T-cell (primary cell): ENCODE measurements around the gene IFITM2. TPM values are rescaled to one million over a fixed set of nuclear protein-coding genes. Genes with fewer than 3 reads are reported as not detected.
A peak's percentile ranks its signal among the peaks of the same experiment; 100 is the strongest.

Experiments
- ATAC-seq, 4 experiments: fragments of 200-7000 bp in 3 of 4; fragments of 150-1000 bp in 1 of 4; cut with Tn5 transposase; replicated peaks in 1 of 4; 1 replicate in 3 of 4; 2 replicates in 1 of 4; pipeline ENCODE4 v1.10.0; 2021; ENCODE audit warnings: moderate library complexity in 3 of 4, mild to moderate bottlenecking in 2 of 4, moderate number of reproducible peaks in 1 of 4
- CTCF ChIA-PET, 2 donors: fragments of 300-600 bp; sonication (Branson Sonifier 250); formaldehyde crosslinking; loops; one replicate each; lab custom pipeline; 2022; ENCODE audit warnings: antibody characterized with exemption in 2 of 2; lab: Charles Lee
- POLR2A ChIA-PET, 2 donors: fragments of 300-600 bp; sonication (Branson Sonifier 250); formaldehyde crosslinking; loops; one replicate each; lab custom pipeline; 2022; ENCODE audit warnings: antibody characterized with exemption in 2 of 2; lab: Charles Lee
- DNase-seq, 35 experiments: peaks; one replicate each; pipeline versions ENCODE4 v3.0.0 to v3.0.0-alpha.2; 2013 to 2023
- H3K27ac ChIP-seq: one replicate; pipeline ENCODE4 v1.5.1; 2013; ENCODE audit warnings: low read length
- H3K27me3 ChIP-seq, 2 experiments: replicated peaks in 1 of 2; 1 replicate in 1 of 2; 2 replicates in 1 of 2; pipeline versions ENCODE4 v1.6.1 to v1.7.0; 2013; ENCODE audit warnings: low read length in 1 of 2, mixed read lengths in 1 of 2; ENCODE audit not compliant: control insufficient read depth in 2 of 2, insufficient read depth in 2 of 2; ENCODE audit errors: extremely low read depth in 1 of 2
- H3K36me3 ChIP-seq, 2 donors: 1 replicate in 1 of 2; 2 replicates in 1 of 2; pipeline versions ENCODE4 v1.6.1 to v1.7.0; 2013; ENCODE audit warnings: low read length in 1 of 2; ENCODE audit not compliant: control insufficient read depth in 2 of 2, insufficient read depth in 1 of 2; ENCODE audit errors: extremely low read depth in 1 of 2
- H3K4me1 ChIP-seq, 2 experiments: 1 replicate in 1 of 2; 2 replicates in 1 of 2; pipeline versions ENCODE4 v1.6.1 to v1.7.0; 2013; ENCODE audit warnings: low read length in 2 of 2, mixed read lengths in 1 of 2; ENCODE audit not compliant: insufficient read depth in 2 of 2, control insufficient read depth in 1 of 2; ENCODE audit errors: extremely low read depth in 1 of 2
- H3K4me3 ChIP-seq, 2 donors: 1 replicate in 1 of 2; 2 replicates in 1 of 2; pipeline versions ENCODE4 v1.5.1 to v1.7.0; 2013; ENCODE audit warnings: mild to moderate bottlenecking in 2 of 2, low read length in 1 of 2, moderate library complexity in 1 of 2; ENCODE audit not compliant: control insufficient read depth in 1 of 2; ENCODE audit errors: extremely low read depth in 1 of 2
- H3K9me3 ChIP-seq: 2 replicates; pipeline ENCODE4 v1.7.0; 2013
- H3K27ac Mint-ChIP-seq, 2 donors: one replicate each; pipeline ENCODE4 v1.8.0; 2020 to 2021; ENCODE audit warnings: mild to moderate bottlenecking in 2 of 2, mixed read lengths in 2 of 2
- H3K27me3 Mint-ChIP-seq, 2 donors: one replicate each; pipeline ENCODE4 v1.8.0; 2021 to 2022; ENCODE audit warnings: mixed read lengths in 2 of 2
- H3K36me3 Mint-ChIP-seq: one replicate; pipeline ENCODE4 v1.8.0; 2021; ENCODE audit warnings: mixed read lengths
- H3K4me1 Mint-ChIP-seq, 3 donors: one replicate each; pipeline ENCODE4 v1.8.0; 2020 to 2022; ENCODE audit warnings: mixed read lengths in 3 of 3, mild to moderate bottlenecking in 1 of 3
- H3K4me3 Mint-ChIP-seq, 3 donors: one replicate each; pipeline ENCODE4 v1.8.0; 2020 to 2022; ENCODE audit warnings: mild to moderate bottlenecking in 3 of 3, mixed read lengths in 3 of 3, moderate library complexity in 3 of 3
- H3K9me3 Mint-ChIP-seq, 3 donors: one replicate each; pipeline ENCODE4 v1.8.0; 2020 to 2022; ENCODE audit warnings: mixed read lengths in 3 of 3
- WGBS: methylation state at CpG from one replicate; pipeline ENCODE4 v1.1.5; 2013; ENCODE audit warnings: missing lambda C conversion rate; ENCODE audit not compliant: insufficient coverage; 5-methylcytosine and 5-hydroxymethylcytosine counted together
- total RNA-seq, 35 experiments: library from RNA in 6 of 35; stranded (reverse) in 6 of 35; fragments of 120-200 nt in 1 of 35; gene quantifications; one replicate each; pipeline versions ENCODE4 v1.2.1 to v1.2.4 and lab custom pipeline; 2013 to 2026

Gene IFITM2
- total RNA-seq, 5 donors from 2014 or later (not counting 1 experiment from before 2014, with no cell fraction given): 276 to 654 (median 359) TPM

- Histone ChIP-seq H3K27me3 (peaks cover 0 to 25% of the 10 kb centered on the region in 2 experiments), H3K4me3 (no peak overlapping the region), H3K9me3 (no peaks in the 10 kb centered on the region), H3K27ac (no peak overlapping the region), H3K4me1 (peaks cover 8 to 41% of the 10 kb centered on the region in 2 experiments), H3K36me3 (peaks cover 0 to 3% of the 10 kb centered on the region in 2 donors)
- WGBS: 44% methylated on average over 11 of the region's 20 CpGs
- H3K27me3 Mint-ChIP-seq: peaks cover 4 to 7% of the 10 kb centered on the region in 2 donors
- peak overlapping the region in 1 of 2 donors; percentile 2 for H3K27ac Mint-ChIP-seq
- DNase-seq (peak in 4 of 35 experiments; percentile 42 to 49 (median 46)), ATAC-seq (peak in 3 of 4 experiments; percentile 15 to 38 (median 33))
- no peaks in the 10 kb centered on the region for H3K36me3 Mint-ChIP-seq
- H3K9me3 Mint-ChIP-seq: no peaks in the 10 kb centered on the region
- H3K4me1 Mint-ChIP-seq: peaks cover 19 to 49% (median 45%) of the 10 kb centered on the region in 3 donors
- ChIA-PET CTCF (no interaction called here), POLR2A (no interaction called here)
- peak overlapping the region in 1 of 3 donors; percentile 10 for H3K4me3 Mint-ChIP-seq
Observed at GRCh38 chr11:299951-300735, 7.5 kb upstream of the IFITM2 start.

GRCh38 chr11:303363-303762, 4.3 kb upstream of the IFITM2 start:
- H3K4me3 ChIP-seq: no peak overlapping the region
- no peak for DNase-seq
- CTCF ChIA-PET: interaction anchor here in 1 of 2 donors (0.6 kb wide), 1 partner anchor 58 kb away, joined by 4 read pairs; no protein-coding TSS in a partner anchor
- H3K36me3 ChIP-seq: no peaks in the 10 kb centered on the region
- no peaks in the 10 kb centered on the region for H3K9me3 Mint-ChIP-seq
- no peaks in the 10 kb centered on the region for H3K9me3 ChIP-seq
- POLR2A ChIA-PET: no interaction called here
- H3K27ac ChIP-seq: no peak overlapping the region
- no peak for ATAC-seq
- 57% methylated on average over 10 of the region's 12 CpGs for WGBS
- H3K27me3 ChIP-seq: peaks cover 0 to 21% of the 10 kb centered on the region in 2 experiments
- peak overlapping the region in 1 of 3 donors; percentile 43 for H3K4me3 Mint-ChIP-seq
- H3K4me1 ChIP-seq: peaks cover 14 to 52% of the 10 kb centered on the region in 2 experiments
- H3K27ac Mint-ChIP-seq: peak overlapping the region in 1 of 2 donors; percentile 39
- H3K36me3 Mint-ChIP-seq: no peaks in the 10 kb centered on the region
- peaks cover 33 to 61% (median 54%) of the 10 kb centered on the region in 3 donors for H3K4me1 Mint-ChIP-seq
- H3K27me3 Mint-ChIP-seq: peaks cover 4 to 6% of the 10 kb centered on the region in 2 donors

GRCh38 chr11:304061-304506, 3.5 kb upstream of the IFITM2 start:
- Mint-ChIP-seq H3K4me3 (no peak overlapping the region), H3K9me3 (no peaks in the 10 kb centered on the region), H3K4me1 (peaks cover 35 to 63% (median 57%) of the 10 kb centered on the region in 3 donors), H3K27me3 (peaks cover 4 to 6% of the 10 kb centered on the region in 2 donors), H3K36me3 (no peaks in the 10 kb centered on the region), H3K27ac (no peak overlapping the region)
- Histone ChIP-seq H3K27ac (no peak overlapping the region), H3K27me3 (peaks cover 0 to 15% of the 10 kb centered on the region in 2 experiments), H3K4me3 (no peak overlapping the region), H3K9me3 (no peaks in the 10 kb centered on the region), H3K36me3 (no peaks in the 10 kb centered on the region), H3K4me1 (peaks cover 14 to 51% of the 10 kb centered on the region in 2 experiments)
- CTCF ChIA-PET: interaction anchor here in 1 of 2 donors (0.7 kb wide), 2 partner anchors 16 to 58 kb away, joined by 3 to 6 read pairs; no protein-coding TSS in a partner anchor
- DNase-seq: no peak
- WGBS: 89% methylated on average over 52 of the region's 52 CpGs
- POLR2A ChIA-PET: no interaction called here
- no peak for ATAC-seq

DNA sequence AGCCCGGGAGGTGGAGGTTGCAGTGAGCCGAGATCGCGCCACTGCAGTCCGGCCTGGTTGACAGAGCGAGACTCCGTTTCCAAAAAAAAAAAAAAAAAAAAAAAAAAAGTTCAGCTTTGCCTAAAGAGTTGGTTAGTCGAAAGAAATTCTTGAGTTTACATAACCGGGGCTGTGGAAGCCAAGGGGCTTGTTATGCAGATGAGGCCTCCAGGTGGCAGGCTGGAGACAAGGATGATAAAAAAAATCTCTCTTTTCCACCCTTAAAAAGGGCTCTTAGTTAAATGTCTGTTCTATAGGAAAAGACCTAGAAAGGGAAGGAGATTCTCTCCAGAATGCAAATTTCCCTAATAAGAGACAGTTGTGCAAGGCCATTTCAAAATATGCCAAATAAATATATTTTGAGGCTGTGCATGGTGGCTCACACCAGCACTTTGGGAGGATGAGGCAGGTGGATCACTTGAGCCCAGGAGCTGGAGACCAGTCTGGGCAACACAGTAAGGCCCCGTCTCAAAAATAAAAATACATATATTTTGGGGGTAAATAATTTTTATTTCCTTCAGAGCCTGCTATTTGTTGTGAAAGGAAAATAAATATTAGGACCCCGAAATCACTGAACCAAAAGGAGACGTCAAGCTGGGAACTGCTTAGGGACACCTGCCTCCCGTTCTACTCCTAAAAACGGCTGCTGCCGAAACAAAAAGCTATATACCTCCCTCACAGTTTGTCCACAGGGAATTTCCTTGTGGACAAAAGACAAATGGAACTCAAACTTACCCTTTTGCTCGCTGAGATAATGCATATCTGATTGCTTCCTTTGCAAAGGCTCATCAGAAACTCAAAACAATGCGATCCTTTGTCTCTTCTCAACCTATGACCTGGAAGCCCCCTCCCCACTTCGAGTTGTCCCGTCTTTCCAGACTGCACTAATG, 2.4 kb upstream of the IFITM2 start:
- H3K9me3 ChIP-seq: no peaks in the 10 kb centered on the region
- H3K36me3 Mint-ChIP-seq: no peaks in the 10 kb centered on the region
- H3K4me1 Mint-ChIP-seq: peaks cover 42 to 71% (median 61%) of the 10 kb centered on the region in 3 donors
- ChIA-PET CTCF (interaction anchor here in 1 of 2 donors (0.7 to 1.2 kb wide), 7 partner anchors 15 to 146 kb away, joined by 3 to 6 read pairs (median 4); no protein-coding TSS in a partner anchor), POLR2A (interaction anchor here (0.6 kb wide), 2 partner anchors 17 to 46 kb away, joined by 3 to 5 read pairs; no protein-coding TSS in a partner anchor)
- H3K27me3 Mint-ChIP-seq: peaks cover 4 to 6% of the 10 kb centered on the region in 2 donors
- H3K36me3 ChIP-seq: no peaks in the 10 kb centered on the region
- H3K9me3 Mint-ChIP-seq: no peaks in the 10 kb centered on the region
- no peak overlapping the region for H3K4me3 Mint-ChIP-seq
- H3K27me3 ChIP-seq: peaks cover 0 to 9% of the 10 kb centered on the region in 2 experiments
- H3K27ac Mint-ChIP-seq: peak overlapping the region; percentile 78 to 99
- peaks cover 14 to 52% of the 10 kb centered on the region in 2 experiments for H3K4me1 ChIP-seq
- no peak overlapping the region for H3K4me3 ChIP-seq
- WGBS: 69% methylated on average over 9 of the region's 19 CpGs
- DNase-seq (peak in 30 of 35 experiments; percentile 48 to 81 (median 62)), ATAC-seq (peak; percentile 21 to 36 (median 32))
- no peak overlapping the region for H3K27ac ChIP-seq

DNA sequence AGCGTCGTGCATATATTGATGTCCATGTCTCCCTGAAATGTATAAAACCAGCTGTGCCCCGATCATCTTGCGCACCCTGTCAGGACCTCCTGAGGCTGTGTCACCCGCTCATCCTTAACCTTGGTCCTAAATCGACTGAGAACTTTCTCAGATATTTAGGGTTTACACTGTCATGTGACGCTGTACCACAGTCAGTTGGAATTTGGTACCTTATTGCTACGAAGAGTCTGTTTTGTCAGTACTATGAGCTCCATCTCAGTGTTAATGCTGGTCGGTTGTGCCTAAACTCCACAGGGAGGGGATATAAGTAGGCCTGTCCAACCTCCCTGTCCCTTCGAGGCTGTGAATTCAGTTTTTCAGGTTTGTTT, 1.8 kb upstream of the IFITM2 start:
- peaks cover 0 to 2% of the 10 kb centered on the region in 2 experiments for H3K27me3 ChIP-seq
- peaks cover 42 to 65% (median 55%) of the 10 kb centered on the region in 3 donors for H3K4me1 Mint-ChIP-seq
- H3K27ac ChIP-seq: peak overlapping the region; percentile 86
- 97% methylated on average over 8 of the region's 10 CpGs for WGBS
- ATAC-seq: no peak
- peaks cover 0 to 5% of the 10 kb centered on the region in 2 donors for H3K27me3 Mint-ChIP-seq
- peaks cover 14 to 52% of the 10 kb centered on the region in 2 experiments for H3K4me1 ChIP-seq
- H3K9me3 ChIP-seq: no peaks in the 10 kb centered on the region
- ChIA-PET CTCF (interaction anchor here in 1 of 2 donors (0.7 to 1.2 kb wide), 7 partner anchors 11 to 145 kb away, joined by 3 to 6 read pairs (median 4); no protein-coding TSS in a partner anchor), POLR2A (interaction anchor here in 1 of 2 donors (0.6 kb wide), 1 partner anchor 18 kb away, joined by 3 read pairs; no protein-coding TSS in a partner anchor)
- H3K4me3 Mint-ChIP-seq: peak overlapping the region in 1 of 3 donors; percentile 94
- peak overlapping the region; percentile 78 to 99 for H3K27ac Mint-ChIP-seq
- H3K9me3 Mint-ChIP-seq: no peaks in the 10 kb centered on the region
- no peaks in the 10 kb centered on the region for H3K36me3 ChIP-seq
- DNase-seq: no peak
- no peak overlapping the region for H3K4me3 ChIP-seq
- H3K36me3 Mint-ChIP-seq: no peaks in the 10 kb centered on the region
